GM21423 (cell line): ENCODE measurements around the gene PRKAR2B.
"Not testable (repeated sequence)": the region's sequence is repeated elsewhere in the genome, so short reads cannot be mapped to it uniquely, and the experiment has no call there.

Experiments
- ATAC-seq: cut with Tn5 transposase; IDR thresholded peaks from one replicate; pipeline ENCODE4 v1.9.1; 2021; ENCODE audit warnings: mild to moderate bottlenecking, moderate library complexity; ENCODE audit not compliant: unreplicated experiment

PRKAR2B gene

GRCh38 chr7:107151538-107151937, 107.0 kb downstream of the PRKAR2B start:
- no peak for ATAC-seq

GRCh38 chr7:107152011-107152410, 107.5 kb downstream of the PRKAR2B start:
- ATAC-seq: no peak

GRCh38 chr7:107154826-107155225, 110.3 kb downstream of the PRKAR2B start:
- no peak for ATAC-seq

- ATAC-seq: not testable (repeated sequence)
Observed at GRCh38 chr7:107155726-107156125, 111.2 kb downstream of the PRKAR2B start.

- ATAC-seq: no peak
Observed at GRCh38 chr7:107157091-107157490, 112.6 kb downstream of the PRKAR2B start.

- no peak for ATAC-seq
Observed at GRCh38 chr7:107158028-107158427, 113.5 kb downstream of the PRKAR2B start.

GRCh38 chr7:107160389-107160788, 115.9 kb downstream of the PRKAR2B start:
- ATAC-seq: no peak

GRCh38 chr7:107161415-107161814, 116.9 kb downstream of the PRKAR2B start:
- no peak for ATAC-seq

- ATAC-seq: no peak
Observed at GRCh38 chr7:107162475-107162874, 118.0 kb downstream of the PRKAR2B start.

- ATAC-seq: no peak
Observed at GRCh38 chr7:107164092-107164491, 119.6 kb downstream of the PRKAR2B start.

GRCh38 chr7:107165341-107165740, 120.8 kb downstream of the PRKAR2B start:
- ATAC-seq: no peak

GRCh38 chr7:107166736-107167426, 122.4 kb downstream of the PRKAR2B start:
- ATAC-seq: no peak

- ATAC-seq: no peak
Observed at GRCh38 chr7:107167483-107168232, 123.2 kb downstream of the PRKAR2B start.

- peak; percentile 83 for ATAC-seq
Observed at GRCh38 chr7:107168233-107169119, 124.0 kb downstream of the PRKAR2B start, which contains the start of gene HBP1. TSS of gene HBP1 (plus strand) at chr7:107169003. CDS start at chr7:107179894, 10,891 bp downstream.

GRCh38 chr7:107169120-107170050, 124.9 kb downstream of the PRKAR2B start:
- ATAC-seq: peak; percentile 26

- no peak for ATAC-seq
Observed at GRCh38 chr7:107170051-107170915, 125.8 kb downstream of the PRKAR2B start.

- ATAC-seq: no peak
Observed at GRCh38 chr7:107171496-107171895, 127.0 kb downstream of the PRKAR2B start.

GRCh38 chr7:107172276-107173032, 127.9 kb downstream of the PRKAR2B start:
- no peak for ATAC-seq
